Tibial artery (tissue), 4 donors: ENCODE results near the gene FCER2.

ENCODE experiments used
- DNase-seq, 2 donors: peaks; one replicate each; pipeline ENCODE4 v3.0.0-alpha.2; 2019
- H3K27ac ChIP-seq, 2 donors: fragments of 200-600 bp; sonication (generic) in 1 of 2; 1 replicate in 1 of 2; 2 replicates in 1 of 2; pipeline ENCODE4 v1.5.1; 2018 to 2019; ENCODE audit warnings: mild to moderate bottlenecking in 1 of 2
- H3K27me3 ChIP-seq, 2 donors: fragments of 200-600 bp; sonication (generic) in 1 of 2; one replicate each; pipeline versions ENCODE4 v1.5.1 to v1.6.0; 2016 to 2019
- H3K36me3 ChIP-seq, 3 donors: fragments of 200-600 bp; sonication (generic) in 2 of 3; one replicate each; pipeline ENCODE4 v1.5.1; 2016 to 2019; ENCODE audit warnings: mild to moderate bottlenecking in 2 of 3
- H3K4me1 ChIP-seq, 4 donors: fragments of 200-600 bp; sonication (generic) in 2 of 4; 1 replicate in 3 of 4; 2 replicates in 1 of 4; pipeline ENCODE4 v1.5.1; 2016 to 2019
- H3K4me3 ChIP-seq, 2 donors: fragments of 200-600 bp; sonication (generic) in 1 of 2; 1 replicate in 1 of 2; 2 replicates in 1 of 2; pipeline ENCODE4 v1.5.1; 2018 to 2019; ENCODE audit warnings: mild to moderate bottlenecking in 2 of 2
- H3K9me3 ChIP-seq, 3 donors: fragments of 200-600 bp; sonication (generic) in 1 of 3; one replicate each; pipeline ENCODE4 v1.5.1; 2016 to 2019
- intact Hi-C: fragments of 100-400 bp; cut with DNase I; formaldehyde crosslinking; loops from one replicate; pipeline ENCODE4 v1.15.0; 2023; ENCODE audit warnings: low total_unique reads
- TF ChIP-seq, protein P1 (sequence below), 2 experiments: fragments of 200-600 bp in 1 of 2; fragments of 450-650 bp in 1 of 2; IDR thresholded peaks; one replicate each; pipeline ENCODE4 v1.5.1; 2017 to 2019; ENCODE audit warnings: antibody characterized with exemption in 2 of 2, mild to moderate bottlenecking in 1 of 2, moderate library complexity in 1 of 2

The FCER2 gene

DNA sequence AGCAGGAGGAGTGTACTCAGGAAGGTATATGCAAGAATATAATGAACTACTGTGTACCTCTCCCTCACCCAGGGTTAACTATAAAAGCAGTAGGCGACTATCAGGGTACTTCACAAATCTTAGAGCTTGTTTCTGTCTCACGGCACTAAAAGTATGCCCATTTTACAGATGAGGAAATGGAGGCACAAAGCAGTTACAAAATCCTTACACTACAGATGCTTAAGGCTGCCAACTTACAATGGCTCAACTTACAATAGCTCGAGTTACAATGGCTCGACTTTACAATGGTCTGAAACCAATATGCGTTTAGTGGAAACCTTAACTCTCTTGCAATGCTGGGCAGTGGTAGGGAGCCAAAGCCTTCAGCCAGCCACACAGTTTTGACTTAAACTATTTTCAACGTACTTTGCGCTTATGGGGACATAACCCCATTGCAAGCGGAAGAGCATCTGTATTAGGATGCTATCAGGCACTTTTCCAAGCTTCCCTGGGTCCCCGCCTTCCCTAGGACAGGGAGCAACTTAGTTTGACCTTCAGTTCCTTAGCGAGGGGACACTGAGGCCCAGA is 4.1 kb downstream of the FCER2 start:
- no peak overlapping the region for H3K4me3 ChIP-seq
- DNase-seq = no peak
- H3K9me3 ChIP-seq = no peaks in the 10 kb centered on the region
- TF ChIP-seq, protein P1, sequence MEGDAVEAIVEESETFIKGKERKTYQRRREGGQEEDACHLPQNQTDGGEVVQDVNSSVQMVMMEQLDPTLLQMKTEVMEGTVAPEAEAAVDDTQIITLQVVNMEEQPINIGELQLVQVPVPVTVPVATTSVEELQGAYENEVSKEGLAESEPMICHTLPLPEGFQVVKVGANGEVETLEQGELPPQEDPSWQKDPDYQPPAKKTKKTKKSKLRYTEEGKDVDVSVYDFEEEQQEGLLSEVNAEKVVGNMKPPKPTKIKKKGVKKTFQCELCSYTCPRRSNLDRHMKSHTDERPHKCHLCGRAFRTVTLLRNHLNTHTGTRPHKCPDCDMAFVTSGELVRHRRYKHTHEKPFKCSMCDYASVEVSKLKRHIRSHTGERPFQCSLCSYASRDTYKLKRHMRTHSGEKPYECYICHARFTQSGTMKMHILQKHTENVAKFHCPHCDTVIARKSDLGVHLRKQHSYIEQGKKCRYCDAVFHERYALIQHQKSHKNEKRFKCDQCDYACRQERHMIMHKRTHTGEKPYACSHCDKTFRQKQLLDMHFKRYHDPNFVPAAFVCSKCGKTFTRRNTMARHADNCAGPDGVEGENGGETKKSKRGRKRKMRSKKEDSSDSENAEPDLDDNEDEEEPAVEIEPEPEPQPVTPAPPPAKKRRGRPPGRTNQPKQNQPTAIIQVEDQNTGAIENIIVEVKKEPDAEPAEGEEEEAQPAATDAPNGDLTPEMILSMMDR (IDR thresholded peaks at IDR 0.05) = no peak
- peaks cover 0 to 55% of the 10 kb centered on the region in 2 donors for H3K27me3 ChIP-seq
- H3K4me1 ChIP-seq = no peaks in the 10 kb centered on the region
- H3K36me3 ChIP-seq = no peaks in the 10 kb centered on the region
- intact Hi-C loops = no loop called here
- H3K27ac ChIP-seq = no peak overlapping the region

DNA sequence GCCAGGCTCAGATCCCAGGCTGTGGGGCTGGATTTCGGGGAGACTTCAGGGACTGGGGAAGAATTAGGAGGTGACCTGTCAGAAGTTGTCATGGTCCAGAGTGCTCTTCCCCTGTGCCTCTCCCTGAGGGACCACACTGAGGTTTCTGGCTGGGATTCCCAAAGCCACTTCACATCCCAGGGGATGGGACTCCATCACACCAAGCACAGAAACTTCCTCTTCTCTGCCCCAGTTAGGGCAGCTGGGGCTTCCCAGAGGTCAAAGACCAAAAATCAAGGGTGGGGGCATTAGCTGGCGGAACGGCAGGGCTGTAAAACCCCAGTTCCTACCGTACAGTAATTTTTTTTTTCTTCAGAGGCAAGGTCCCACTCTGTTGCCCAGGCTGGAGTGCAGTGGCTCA is 7.4 kb downstream of the FCER2 start:
- no peaks in the 10 kb centered on the region for H3K36me3 ChIP-seq
- peaks cover 0 to 42% of the 10 kb centered on the region in 2 donors for H3K27me3 ChIP-seq
- H3K4me3 ChIP-seq = no peak overlapping the region
- no peak overlapping the region for H3K27ac ChIP-seq
- TF ChIP-seq, protein P1 (IDR thresholded peaks at IDR 0.05) = no peak
- no peaks in the 10 kb centered on the region for H3K9me3 ChIP-seq
- intact Hi-C loops = no loop called here
- DNase-seq = no peak
- H3K4me1 ChIP-seq = no peaks in the 10 kb centered on the region

DNA sequence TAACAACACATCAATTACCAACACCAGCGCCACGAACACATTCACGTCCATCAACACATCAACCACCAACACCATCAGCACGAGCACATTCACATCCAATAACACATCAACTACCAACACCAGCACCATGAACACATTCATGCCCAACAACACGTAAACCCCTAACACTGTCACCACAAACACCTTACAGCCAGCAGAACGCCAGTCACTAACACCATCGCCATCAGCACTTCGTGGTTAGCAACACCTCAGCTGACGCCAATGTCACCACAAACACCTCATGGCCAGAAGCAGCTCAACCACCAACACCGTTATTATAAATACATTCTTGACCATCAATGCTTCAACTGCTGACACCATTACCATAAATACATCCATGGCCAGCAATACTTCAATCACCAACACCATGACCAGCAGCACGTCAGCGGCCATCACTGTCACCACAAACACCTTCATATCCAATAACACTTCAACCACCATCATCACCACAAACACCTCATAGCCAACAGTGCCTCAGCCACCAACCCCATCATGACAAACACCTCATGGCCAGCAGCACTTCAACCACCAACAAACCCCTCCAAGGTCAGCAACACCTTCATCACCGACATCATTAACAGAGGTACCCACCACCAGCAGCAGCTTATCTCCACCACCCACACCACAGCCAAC is 9.4 kb downstream of the FCER2 start:
- DNase-seq = no peak
- Histone ChIP-seq H3K4me1 (no peaks in the 10 kb centered on the region), H3K36me3 (no peaks in the 10 kb centered on the region), H3K27ac (no peak overlapping the region), H3K4me3 (no peak overlapping the region), H3K27me3 (peaks cover 0 to 34% of the 10 kb centered on the region in 2 donors), H3K9me3 (no peaks in the 10 kb centered on the region)
- TF ChIP-seq, protein P1 (IDR thresholded peaks at IDR 0.05) = no peak
- intact Hi-C loops = no loop called here

DNA sequence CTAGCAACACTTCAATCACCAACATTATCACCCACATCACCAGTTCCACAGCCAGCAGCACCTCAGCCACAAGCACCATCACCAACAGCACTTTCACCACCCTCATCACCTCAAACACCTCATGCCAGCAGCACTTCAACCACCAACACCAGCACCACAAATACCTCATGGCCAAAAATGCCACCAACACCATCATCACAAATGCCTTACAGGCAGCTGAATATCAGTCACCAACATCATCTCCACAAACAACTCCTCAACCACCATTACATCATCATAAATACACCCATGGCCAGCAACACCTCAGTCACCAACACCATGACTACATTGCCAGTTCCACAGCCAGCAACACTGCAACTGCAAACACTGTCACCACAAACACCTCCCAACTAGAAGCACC is 10.4 kb downstream of the FCER2 start:
- Histone ChIP-seq H3K27ac (no peak overlapping the region), H3K4me1 (no peaks in the 10 kb centered on the region), H3K36me3 (no peaks in the 10 kb centered on the region), H3K27me3 (peaks cover 0 to 23% of the 10 kb centered on the region in 2 donors), H3K9me3 (no peaks in the 10 kb centered on the region), H3K4me3 (no peak overlapping the region)
- TF ChIP-seq, protein P1 (IDR thresholded peaks at IDR 0.05) = no peak
- intact Hi-C loops = no loop called here
- DNase-seq = no peak

DNA sequence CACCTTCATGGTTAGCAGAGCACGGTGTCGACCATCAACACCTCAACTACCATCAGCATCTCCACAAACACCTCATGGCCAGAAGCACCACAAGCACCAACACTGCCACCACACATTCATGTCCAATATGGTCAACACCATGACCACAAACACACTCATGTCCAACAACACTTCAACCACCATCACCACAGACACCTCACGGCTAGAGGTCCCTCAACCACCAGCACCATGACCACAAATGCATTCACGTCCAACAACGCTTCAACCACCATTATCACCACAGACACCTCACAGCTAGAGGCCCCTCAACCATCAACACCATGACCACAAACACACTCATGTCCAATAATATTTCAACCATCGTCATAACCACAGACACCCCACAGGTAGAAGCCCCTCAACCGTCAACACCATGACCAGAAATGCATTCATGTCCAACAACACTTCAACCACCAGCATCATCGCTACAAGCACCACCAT is 11.1 kb downstream of the FCER2 start:
- Histone ChIP-seq H3K27ac (no peak overlapping the region), H3K9me3 (no peaks in the 10 kb centered on the region), H3K4me3 (no peak overlapping the region), H3K36me3 (no peaks in the 10 kb centered on the region), H3K4me1 (no peaks in the 10 kb centered on the region), H3K27me3 (peaks cover 0 to 23% of the 10 kb centered on the region in 2 donors)
- TF ChIP-seq, protein P1 (IDR thresholded peaks at IDR 0.05) = no peak
- no peak for DNase-seq
- intact Hi-C loops = no loop called here
